Right atrium auricular region (tissue), 2 donors: Measurements from ENCODE around the gene TCF20. TPM values are rescaled to one million over a fixed set of nuclear protein-coding genes. Genes with fewer than 3 reads are reported as not detected.

ENCODE experiments used
- DNase-seq: peaks from one replicate; pipeline ENCODE4 v3.0.0-alpha.2; 2019; ENCODE audit warnings: low spot score
- H3K27ac ChIP-seq, 2 donors: fragments of 200-600 bp; sonication (generic); 1 replicate in 1 of 2; 2 replicates in 1 of 2; pipeline ENCODE4 v1.5.1; 2016 to 2019
- H3K27me3 ChIP-seq, 2 donors: fragments of 200-600 bp; sonication (generic); one replicate each; pipeline versions ENCODE4 v1.5.1 to v1.6.0; 2017 to 2019
- H3K36me3 ChIP-seq: fragments of 200-600 bp; sonication (generic); one replicate; pipeline ENCODE4 v1.5.1; 2016
- H3K4me1 ChIP-seq, 2 donors: fragments of 200-600 bp; sonication (generic); one replicate each; pipeline versions ENCODE4 v1.5.1 to v1.6.0; 2017 to 2019
- H3K4me3 ChIP-seq, 2 donors: fragments of 200-600 bp; sonication (generic); 1 replicate in 1 of 2; 2 replicates in 1 of 2; pipeline ENCODE4 v1.5.1; 2017 to 2019; ENCODE audit warnings: mild to moderate bottlenecking in 1 of 2, moderate library complexity in 1 of 2
- H3K9me3 ChIP-seq, 2 donors: fragments of 200-600 bp; sonication (generic); one replicate each; pipeline ENCODE4 v1.5.1; 2019
- total RNA-seq, 2 donors: library from RNA; depleted of rRNA; stranded (reverse); fragments of >200 nt; gene quantifications; one replicate each; pipeline ENCODE4 v1.1.0, GENCODE V29; 2016
- TF ChIP-seq, protein P1 (sequence below), 2 donors: fragments of 200-600 bp; sonication (generic); IDR thresholded peaks; one replicate each; pipeline ENCODE4 v1.5.1; 2019; ENCODE audit warnings: antibody characterized with exemption in 2 of 2

Gene TCF20
- total RNA-seq, 2 donors from 2014 or later: 13.6 to 15.5 TPM

DNA sequence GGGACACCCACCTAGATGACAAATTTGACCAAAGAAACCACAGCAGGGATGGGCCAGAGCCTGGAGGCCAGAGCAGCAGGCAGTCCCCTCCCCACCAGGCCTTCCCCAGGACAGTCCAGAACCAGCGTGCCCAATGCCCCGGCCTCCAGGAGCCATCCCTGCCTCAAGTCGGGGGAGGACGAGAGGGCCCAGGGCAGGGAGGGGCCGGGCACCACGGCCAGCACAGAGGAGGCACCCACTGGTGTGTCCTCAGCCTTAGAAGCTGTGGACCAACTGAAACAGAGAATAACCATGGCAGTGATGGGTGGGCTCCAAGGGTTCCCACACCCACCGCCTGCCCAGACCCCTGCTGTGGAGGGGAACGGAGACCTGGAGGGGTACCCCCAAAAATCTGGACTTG is 28.3 kb upstream of the TCF20 start:
- Histone ChIP-seq H3K36me3 (no peaks in the 10 kb centered on the region), H3K9me3 (no peaks in the 10 kb centered on the region), H3K27ac (no peak overlapping the region), H3K4me1 (peaks cover 0 to 25% of the 10 kb centered on the region in 2 donors), H3K27me3 (no peaks in the 10 kb centered on the region), H3K4me3 (no peak overlapping the region)
- no peak for DNase-seq
- TF ChIP-seq, protein P1, sequence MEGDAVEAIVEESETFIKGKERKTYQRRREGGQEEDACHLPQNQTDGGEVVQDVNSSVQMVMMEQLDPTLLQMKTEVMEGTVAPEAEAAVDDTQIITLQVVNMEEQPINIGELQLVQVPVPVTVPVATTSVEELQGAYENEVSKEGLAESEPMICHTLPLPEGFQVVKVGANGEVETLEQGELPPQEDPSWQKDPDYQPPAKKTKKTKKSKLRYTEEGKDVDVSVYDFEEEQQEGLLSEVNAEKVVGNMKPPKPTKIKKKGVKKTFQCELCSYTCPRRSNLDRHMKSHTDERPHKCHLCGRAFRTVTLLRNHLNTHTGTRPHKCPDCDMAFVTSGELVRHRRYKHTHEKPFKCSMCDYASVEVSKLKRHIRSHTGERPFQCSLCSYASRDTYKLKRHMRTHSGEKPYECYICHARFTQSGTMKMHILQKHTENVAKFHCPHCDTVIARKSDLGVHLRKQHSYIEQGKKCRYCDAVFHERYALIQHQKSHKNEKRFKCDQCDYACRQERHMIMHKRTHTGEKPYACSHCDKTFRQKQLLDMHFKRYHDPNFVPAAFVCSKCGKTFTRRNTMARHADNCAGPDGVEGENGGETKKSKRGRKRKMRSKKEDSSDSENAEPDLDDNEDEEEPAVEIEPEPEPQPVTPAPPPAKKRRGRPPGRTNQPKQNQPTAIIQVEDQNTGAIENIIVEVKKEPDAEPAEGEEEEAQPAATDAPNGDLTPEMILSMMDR (IDR thresholded peaks at IDR 0.05): no peak

DNA sequence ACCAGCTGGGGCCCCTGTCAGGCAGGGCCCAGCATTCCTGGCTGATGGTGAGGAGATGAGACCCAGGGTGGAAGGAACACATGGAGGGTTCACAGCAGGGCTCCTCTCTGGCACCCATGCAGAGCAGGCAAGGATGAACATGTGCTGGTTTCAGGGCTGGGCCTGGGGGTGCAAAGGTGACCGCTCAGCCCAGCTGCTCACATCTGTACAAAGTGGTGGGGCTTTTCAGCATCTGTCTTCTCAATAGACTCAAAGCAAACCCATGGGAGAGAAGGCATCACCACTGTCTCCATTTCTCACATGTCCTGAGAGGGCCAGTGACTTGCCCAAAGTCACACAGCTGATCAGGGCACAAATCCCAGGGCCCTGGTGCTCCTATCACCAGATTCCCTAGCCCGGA is 27.3 kb upstream of the TCF20 start:
- no peaks in the 10 kb centered on the region for H3K9me3 ChIP-seq
- no peaks in the 10 kb centered on the region for H3K36me3 ChIP-seq
- H3K27ac ChIP-seq: no peak overlapping the region
- TF ChIP-seq, protein P1 (IDR thresholded peaks at IDR 0.05): no peak
- H3K4me3 ChIP-seq: no peak overlapping the region
- peaks cover 0 to 25% of the 10 kb centered on the region in 2 donors for H3K4me1 ChIP-seq
- no peaks in the 10 kb centered on the region for H3K27me3 ChIP-seq
- DNase-seq: no peak

DNA sequence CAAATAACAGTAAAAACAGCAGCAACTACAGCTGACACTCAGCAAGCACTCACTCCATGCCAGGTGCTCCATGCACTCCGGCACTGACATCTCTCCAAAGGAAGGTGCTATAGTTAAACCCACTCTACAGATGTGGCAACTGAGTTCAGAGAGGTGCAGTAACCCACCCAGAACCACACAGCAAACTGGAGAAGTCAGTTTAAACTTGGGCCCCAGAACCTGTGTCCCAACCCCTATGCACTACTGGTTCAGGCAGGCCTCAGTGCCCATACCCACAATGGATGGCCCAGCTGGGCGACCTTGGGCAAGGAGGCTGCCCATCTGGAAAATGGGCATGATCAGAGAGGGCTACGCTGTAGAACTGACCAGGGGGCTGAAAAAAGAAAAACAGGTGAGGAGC is 26.4 kb upstream of the TCF20 start:
- H3K4me3 ChIP-seq: no peak overlapping the region

DNA sequence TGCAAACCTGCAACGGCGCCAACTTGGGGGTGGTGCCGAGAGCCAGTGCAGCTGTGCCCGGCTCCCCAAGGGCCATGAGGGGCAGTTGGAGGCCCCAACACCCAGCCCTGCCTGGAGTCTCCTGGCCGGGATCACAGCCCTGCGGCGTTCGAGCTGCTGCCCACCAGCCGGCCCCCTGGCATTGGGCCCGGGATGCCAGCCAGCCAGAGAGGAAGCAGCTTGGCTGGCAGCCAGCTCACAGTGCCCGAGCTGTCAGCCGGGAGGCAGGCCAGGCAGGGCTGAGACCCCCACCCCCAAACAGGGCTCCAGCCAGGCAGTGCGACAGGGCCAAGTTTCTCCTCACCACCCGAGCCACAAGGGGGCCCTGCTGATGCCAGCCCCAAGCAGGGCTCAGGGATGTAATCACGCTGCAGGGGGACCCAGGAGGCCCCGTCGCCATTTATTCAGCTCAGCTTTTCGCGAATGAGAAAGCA is 26.0 kb upstream of the TCF20 start:
- H3K36me3 ChIP-seq: no peaks in the 10 kb centered on the region
- no peak for DNase-seq
- TF ChIP-seq, protein P1 (IDR thresholded peaks at IDR 0.05): no peak
- H3K4me3 ChIP-seq: no peak overlapping the region
- no peaks in the 10 kb centered on the region for H3K27me3 ChIP-seq
- H3K9me3 ChIP-seq: no peaks in the 10 kb centered on the region
- peaks cover 0 to 25% of the 10 kb centered on the region in 2 donors for H3K4me1 ChIP-seq
- no peak overlapping the region for H3K27ac ChIP-seq

More for the DNA sequence above, 26.4 kb upstream of the TCF20 start:
- peaks cover 0 to 25% of the 10 kb centered on the region in 2 donors for H3K4me1 ChIP-seq
- no peak for DNase-seq
- no peak overlapping the region for H3K27ac ChIP-seq
- no peaks in the 10 kb centered on the region for H3K9me3 ChIP-seq
- H3K36me3 ChIP-seq: no peaks in the 10 kb centered on the region
- H3K27me3 ChIP-seq: no peaks in the 10 kb centered on the region
- TF ChIP-seq, protein P1 (IDR thresholded peaks at IDR 0.05): no peak

DNA sequence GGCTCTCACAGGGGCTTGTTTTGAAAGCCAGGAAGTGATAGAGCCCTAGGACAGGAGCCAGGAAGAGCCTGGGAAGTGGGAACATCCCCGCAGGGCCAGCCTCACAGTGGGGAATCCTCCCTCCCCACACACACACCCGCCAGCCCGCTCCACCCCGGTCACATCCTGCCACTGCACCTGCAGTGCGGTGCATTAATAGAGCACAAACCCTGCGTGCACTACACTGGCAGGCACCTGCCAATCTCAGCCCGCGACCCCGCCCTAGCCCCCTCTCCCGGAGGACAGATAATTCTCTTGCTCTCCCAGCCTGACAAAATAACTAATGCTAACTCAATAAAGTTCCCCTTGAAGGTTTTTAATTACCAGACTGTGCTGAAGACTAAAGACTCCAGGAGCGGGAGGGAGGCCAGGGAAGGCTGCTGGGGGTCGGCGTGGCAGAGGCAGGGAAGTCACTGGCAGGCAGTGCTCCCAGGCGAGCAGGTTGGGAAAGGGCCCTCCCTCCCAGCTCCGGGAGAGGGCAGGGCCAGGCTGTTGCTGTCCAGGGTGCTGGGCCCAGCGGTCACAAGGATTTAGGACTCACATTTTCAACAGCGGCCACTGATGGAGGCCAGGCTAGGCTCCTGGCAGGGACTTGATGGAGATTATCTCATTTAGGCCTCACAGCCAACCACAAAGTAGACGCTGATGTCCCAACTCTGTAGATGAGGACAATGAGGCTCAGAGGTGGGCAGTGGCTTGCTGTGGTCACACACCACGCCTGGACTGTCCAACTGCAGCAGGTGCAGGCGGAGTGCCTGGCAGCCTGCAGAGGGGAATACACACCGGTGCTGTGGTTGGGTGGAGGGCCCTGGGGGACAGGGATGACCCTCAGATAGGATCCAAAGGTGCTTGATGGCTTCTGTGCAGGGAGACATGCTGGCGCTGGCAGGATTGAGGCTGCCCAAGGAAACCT is 23.9 kb upstream of the TCF20 start:
- no peaks in the 10 kb centered on the region for H3K9me3 ChIP-seq
- TF ChIP-seq, protein P1 (IDR thresholded peaks at IDR 0.05): no peak
- no peak for DNase-seq
- H3K27me3 ChIP-seq: no peaks in the 10 kb centered on the region
- no peak overlapping the region for H3K4me3 ChIP-seq
- H3K27ac ChIP-seq: no peak overlapping the region
- H3K4me1 ChIP-seq: peaks cover 0 to 19% of the 10 kb centered on the region in 2 donors
- H3K36me3 ChIP-seq: no peaks in the 10 kb centered on the region
